ENCODE measurements around the gene OSBPL9. TPM values are rescaled to one million over a fixed set of nuclear protein-coding genes. Genes with fewer than 3 reads are reported as not detected.
A peak's percentile ranks its signal among the peaks of the same experiment; 100 is the strongest.

Gene OSBPL9
- total and polyA plus RNA-seq, 9 of the 15 experiments (the other 6 are each of a cell fraction or from before 2014, with no cell fraction given) = 43.9 to 217 (median 170) TPM

GRCh38 chr1:51754666-51755065 lies 137.8 kb downstream of the OSBPL9 start:
- H4K20me1 ChIP-seq (replicated peaks; ENCODE audit: control insufficient read depth, insufficient read depth, low read length) = no peaks in the 10 kb centered on the region
- ATAC-seq (no peak), FAIRE-seq (no peak), DNase-seq (ENCODE audit: extremely low read depth in 1 of 4, low spot score in 3 of 4) (no peak)
- peaks cover 67% of the 10 kb centered on the region for H3K36me3 ChIP-seq (ENCODE audit: control insufficient read depth, insufficient read depth, low read length)
- intact Hi-C loops (cut with micrococcal nuclease) = loop anchor here (5.0 kb wide), 1 partner anchor 127 kb away; no protein-coding TSS in a partner anchor
- WGBS (ENCODE audit: insufficient coverage, low coverage, missing lambda C conversion rate) = 70% methylated on average over 3 of the region's 3 CpGs
- in situ Hi-C loops (cut with MboI) = no loop called here
- BruUV-seq (replicated peaks) = no TSS peak
- no peak overlapping the region for H3K27ac ChIP-seq (ENCODE audit: extremely low read depth, low read depth, low read length)
- no peaks in the 10 kb centered on the region; the same call in 1 of the 2 replicates for H3K9me3 ChIP-seq (replicated peaks; ENCODE audit: control insufficient read depth, insufficient read depth, low read depth, low read length)
- H2AFZ ChIP-seq (ENCODE audit: low read depth, low read length) = no peak overlapping the region
- peaks cover 15 to 31% of the 10 kb centered on the region in 2 experiments; a peak in 3 of 5 replicates for H3K4me1 ChIP-seq (replicated peaks in 1 of 2; ENCODE audit: control insufficient read depth in 2 of 2, insufficient read depth in 2 of 2, low read length in 2 of 2)
- H3K79me2 ChIP-seq (ENCODE audit: control insufficient read depth, insufficient read depth, low read length) = peaks cover 19% of the 10 kb centered on the region; the same call in 2 of the 3 replicates
- TF ChIP-seq PBX2 (CRISPR knock-in tag; IDR thresholded peaks at IDR 0.05; ENCODE audit: low read depth) (no peak), PBX2 (tag; conservative IDR thresholded peaks at IDR 0.05; ENCODE audit: low read depth) (peak; percentile 64), DACH1 (IDR thresholded peaks at IDR 0.05; ENCODE audit: partially characterized antibody) (no peak), ZBTB9 (CRISPR knock-in tag; IDR thresholded peaks at IDR 0.05) (no peak), MEIS2 (IDR thresholded peaks at IDR 0.05; ENCODE audit: partially characterized antibody) (peak; percentile 53), PKNOX1 (IDR thresholded peaks at IDR 0.05) (peak; percentile 72; the same call in 1 of the 2 replicates)
- POLR2A ChIA-PET = interaction anchor here (6.8 kb wide), 1 partner anchor 15 kb away, joined by 44 read pairs; no protein-coding TSS in a partner anchor
- no peak overlapping the region for H3K4me2 ChIP-seq (ENCODE audit: insufficient read depth, low read length)
- no peak overlapping the region for H3K9ac ChIP-seq (ENCODE audit: insufficient read depth in 1 of 2, low read depth in 2 of 2, low read length in 2 of 2)
- H3K27me3 ChIP-seq (ENCODE audit: control insufficient read depth in 2 of 2, insufficient read depth in 2 of 2, low read length in 2 of 2) = no peaks in the 10 kb centered on the region
- CTCF ChIA-PET (ENCODE audit: low intra/inter-chr PET ratio) = no interaction called here
- no peak overlapping the region for H3K4me3 ChIP-seq
- H3K9me1 ChIP-seq (ENCODE audit: control insufficient read depth, insufficient read depth, low read length) = no peaks in the 10 kb centered on the region
